GM12874 (cell line): ENCODE results near the gene ST3GAL4.

Source experiments
- TF ChIP-seq, protein P1 (sequence below): IDR thresholded peaks from 2 replicates; pipeline ENCODE4 v1.5.1; 2011; ENCODE audit warnings: low read depth, mild to moderate bottlenecking, control low read depth, low read length, moderate library complexity; ENCODE audit not compliant: insufficient read depth

Gene ST3GAL4

DNA sequence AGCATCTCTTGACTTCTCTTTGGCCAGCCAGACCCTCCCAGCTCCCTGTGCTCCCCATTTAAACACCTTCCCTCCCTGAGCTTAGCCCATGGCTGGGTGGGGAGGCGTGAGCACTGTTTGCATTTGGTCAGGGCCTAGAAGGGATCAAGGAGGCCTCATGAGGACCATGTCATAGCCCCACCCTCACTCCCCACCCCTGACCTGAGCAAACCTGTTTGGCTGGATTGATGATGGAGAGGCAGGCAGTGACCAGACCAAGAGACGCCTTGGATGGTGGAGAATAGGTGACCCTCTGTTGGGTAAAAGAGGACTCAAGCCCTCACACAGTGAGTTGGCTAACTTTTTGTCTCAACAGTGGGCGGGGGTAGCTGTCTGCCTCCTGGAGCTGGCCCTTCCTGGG is 49.9 kb downstream of the ST3GAL4 start:
- TF ChIP-seq, protein P1, sequence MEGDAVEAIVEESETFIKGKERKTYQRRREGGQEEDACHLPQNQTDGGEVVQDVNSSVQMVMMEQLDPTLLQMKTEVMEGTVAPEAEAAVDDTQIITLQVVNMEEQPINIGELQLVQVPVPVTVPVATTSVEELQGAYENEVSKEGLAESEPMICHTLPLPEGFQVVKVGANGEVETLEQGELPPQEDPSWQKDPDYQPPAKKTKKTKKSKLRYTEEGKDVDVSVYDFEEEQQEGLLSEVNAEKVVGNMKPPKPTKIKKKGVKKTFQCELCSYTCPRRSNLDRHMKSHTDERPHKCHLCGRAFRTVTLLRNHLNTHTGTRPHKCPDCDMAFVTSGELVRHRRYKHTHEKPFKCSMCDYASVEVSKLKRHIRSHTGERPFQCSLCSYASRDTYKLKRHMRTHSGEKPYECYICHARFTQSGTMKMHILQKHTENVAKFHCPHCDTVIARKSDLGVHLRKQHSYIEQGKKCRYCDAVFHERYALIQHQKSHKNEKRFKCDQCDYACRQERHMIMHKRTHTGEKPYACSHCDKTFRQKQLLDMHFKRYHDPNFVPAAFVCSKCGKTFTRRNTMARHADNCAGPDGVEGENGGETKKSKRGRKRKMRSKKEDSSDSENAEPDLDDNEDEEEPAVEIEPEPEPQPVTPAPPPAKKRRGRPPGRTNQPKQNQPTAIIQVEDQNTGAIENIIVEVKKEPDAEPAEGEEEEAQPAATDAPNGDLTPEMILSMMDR = no peak

GRCh38 chr11:126405906-126406305 is 50.4 kb downstream of the ST3GAL4 start:
- TF ChIP-seq, protein P1 = no peak

DNA sequence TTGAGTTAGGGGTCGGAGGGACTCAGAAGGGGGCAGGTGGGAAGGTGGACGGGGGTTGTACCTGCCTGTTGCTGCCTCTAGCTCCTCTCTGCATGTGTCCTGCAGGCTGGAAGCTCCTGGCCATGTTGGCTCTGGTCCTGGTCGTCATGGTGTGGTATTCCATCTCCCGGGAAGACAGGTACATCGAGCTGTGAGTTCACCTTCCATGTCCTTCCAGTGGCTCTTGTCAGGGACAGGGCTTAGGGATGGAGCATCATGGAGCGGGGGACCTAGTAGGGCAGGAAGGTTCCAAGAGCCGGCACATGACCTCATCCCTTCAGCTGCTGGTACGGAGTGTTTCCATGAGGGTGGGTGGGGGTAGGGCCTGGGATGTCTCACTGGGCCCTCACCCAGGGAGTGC is 50.9 kb downstream of the ST3GAL4 start:
- TF ChIP-seq, protein P1 = no peak

DNA sequence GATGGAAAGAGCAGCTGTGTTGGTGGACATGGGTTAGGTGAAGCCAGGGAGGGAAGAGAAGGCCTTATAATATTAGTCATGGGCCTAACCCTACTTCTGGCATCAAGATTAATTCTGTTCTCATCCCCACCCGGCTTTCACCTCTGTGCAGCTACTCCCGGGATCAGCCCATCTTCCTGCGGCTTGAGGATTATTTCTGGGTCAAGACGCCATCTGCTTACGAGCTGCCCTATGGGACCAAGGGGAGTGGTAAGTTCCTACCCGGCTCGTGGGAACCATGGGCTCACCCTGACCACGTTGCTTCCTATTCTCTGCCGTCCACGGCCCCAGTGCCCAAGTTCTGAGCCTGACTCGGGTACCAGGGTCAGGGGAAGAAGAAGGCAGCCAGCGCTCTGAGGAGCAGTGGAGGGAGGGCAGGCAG is 51.6 kb downstream of the ST3GAL4 start:
- TF ChIP-seq, protein P1 = no peak

DNA sequence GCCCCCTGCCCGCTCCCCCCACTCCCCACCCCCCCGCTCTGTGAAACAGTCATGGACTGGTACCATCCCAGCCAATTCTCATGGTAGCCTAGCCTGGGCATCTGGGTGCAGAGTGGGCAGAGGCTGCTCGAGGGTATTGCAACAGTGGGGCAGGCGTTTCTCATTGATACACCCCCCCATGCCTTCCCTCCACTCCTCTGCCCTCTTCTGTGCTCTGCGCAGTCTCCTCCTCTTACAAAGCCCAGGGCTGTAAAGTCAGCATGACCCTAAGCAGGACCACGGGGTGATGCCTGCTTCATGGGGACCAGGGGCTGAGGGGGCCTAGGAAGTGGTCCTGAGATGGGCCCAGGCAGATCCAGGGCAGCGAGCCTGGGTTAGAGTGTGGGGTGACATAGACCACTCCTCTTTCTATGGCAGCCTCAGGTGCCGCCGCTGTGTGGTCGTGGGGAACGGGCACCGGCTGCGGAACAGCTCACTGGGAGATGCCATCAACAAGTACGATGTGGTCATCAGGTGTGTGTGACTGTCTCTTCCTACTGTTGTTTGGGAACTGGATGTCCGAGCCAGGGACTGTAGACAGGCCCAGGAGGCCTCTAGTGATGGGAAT is 52.3 kb downstream of the ST3GAL4 start:
- TF ChIP-seq, protein P1 = no peak

- TF ChIP-seq, protein P1 = no peak
Measured at GRCh38 chr11:126408496-126408895, 53.0 kb downstream of the ST3GAL4 start.

DNA sequence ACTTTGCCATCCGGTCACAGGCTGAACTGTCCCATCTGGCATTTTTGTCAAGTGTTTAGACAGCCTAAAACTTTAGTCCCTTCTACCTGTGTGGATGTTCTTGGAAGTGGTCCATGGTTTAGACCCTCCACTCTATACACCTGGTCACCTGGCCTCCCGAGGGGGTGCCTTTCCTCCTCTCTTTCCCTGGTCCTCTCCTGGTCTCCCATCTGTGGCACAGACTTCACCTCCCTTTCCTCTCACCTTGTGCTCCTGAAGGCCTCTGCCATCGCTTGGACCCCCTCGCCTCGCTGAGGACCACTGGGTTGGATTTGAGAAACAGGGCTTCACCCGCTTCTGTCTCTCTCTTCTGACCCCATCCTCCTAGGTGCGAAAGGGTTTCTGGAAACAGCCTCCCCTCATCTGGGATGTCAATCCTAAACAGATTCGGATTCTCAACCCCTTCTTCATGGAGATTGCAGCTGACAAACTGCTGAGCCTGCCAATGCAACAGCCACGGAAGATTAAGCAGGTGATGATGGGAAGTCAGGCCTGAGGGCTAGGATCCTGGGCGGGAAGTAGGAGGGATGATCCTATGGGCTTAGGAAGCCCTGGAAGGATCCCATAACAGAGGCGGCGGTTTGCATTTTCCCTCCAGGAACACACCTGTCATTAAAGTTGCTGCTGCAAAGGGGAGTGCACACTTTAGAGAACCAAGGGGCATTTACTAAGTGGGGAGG is 53.6 kb downstream of the ST3GAL4 start:
- TF ChIP-seq, protein P1 = no peak
